Hematopoietic multipotent progenitor cell treated with erythropoietin and hydrocortisone succinate and interleukin-3 and kit ligand, for 6 days (in vitro differentiated cells): ENCODE data around the gene FAT2.

ENCODE experiments used
- DNase-seq: peaks from one replicate; pipeline ENCODE4 v3.0.0-alpha.2; 2015

The FAT2 gene

GRCh38 chr5:151591144-151591819, at the start of gene FAT2:
Gene FAT2, minus strand, starts transcription at chr5:151591331. Its CDS starts 22,400 bp downstream, at chr5:151568931.
- no peak for DNase-seq

GRCh38 chr5:151638619-151639018, 47.5 kb upstream of the FAT2 start:
- no peak for DNase-seq

DNA sequence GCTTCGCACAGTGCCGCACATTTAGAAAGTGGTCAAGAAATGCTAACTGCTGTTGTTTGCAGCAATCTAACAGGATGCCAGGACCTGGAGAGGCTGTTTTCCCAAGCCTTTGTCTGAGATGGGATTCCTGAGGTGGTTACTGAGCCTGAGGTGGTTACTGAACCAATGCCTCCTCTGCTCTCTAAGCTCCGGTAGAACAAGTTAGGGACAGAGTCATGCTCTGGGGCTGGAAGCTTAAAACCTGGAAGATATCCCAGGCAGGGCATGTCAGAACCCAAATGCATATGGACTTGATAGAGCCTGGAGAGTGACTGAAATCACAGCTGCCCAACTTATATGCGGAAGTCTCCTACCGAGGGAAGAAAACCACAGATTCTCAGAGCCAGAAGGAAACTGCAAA, 46.5 kb upstream of the FAT2 start:
- no peak for DNase-seq

GRCh38 chr5:151633892-151634291, 42.8 kb upstream of the FAT2 start:
- no peak for DNase-seq

DNA sequence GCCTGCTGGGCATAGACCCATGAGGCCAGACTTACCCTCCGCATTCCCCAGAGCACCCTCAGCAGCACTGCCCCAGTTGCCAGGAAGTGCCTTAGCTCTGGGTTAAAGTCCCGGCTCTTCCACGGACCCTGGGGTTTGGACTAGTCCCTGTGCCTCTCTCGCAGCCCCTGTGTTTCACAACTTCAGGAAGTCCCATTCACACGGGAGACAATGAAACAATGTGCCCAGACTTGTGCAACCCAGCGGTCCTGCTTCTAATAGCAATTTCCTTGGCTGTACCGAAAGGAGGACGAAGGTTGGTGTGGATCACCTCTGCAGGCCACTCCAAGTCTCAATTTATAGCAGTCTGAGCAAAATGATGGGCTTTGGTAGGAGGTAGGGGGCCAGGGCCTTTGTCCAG, 41.8 kb upstream of the FAT2 start:
- DNase-seq, result no peak

GRCh38 chr5:151632524-151632923, 41.4 kb upstream of the FAT2 start:
- no peak for DNase-seq

- no peak for DNase-seq
Measured at GRCh38 chr5:151631941-151632340, 40.8 kb upstream of the FAT2 start.

DNA sequence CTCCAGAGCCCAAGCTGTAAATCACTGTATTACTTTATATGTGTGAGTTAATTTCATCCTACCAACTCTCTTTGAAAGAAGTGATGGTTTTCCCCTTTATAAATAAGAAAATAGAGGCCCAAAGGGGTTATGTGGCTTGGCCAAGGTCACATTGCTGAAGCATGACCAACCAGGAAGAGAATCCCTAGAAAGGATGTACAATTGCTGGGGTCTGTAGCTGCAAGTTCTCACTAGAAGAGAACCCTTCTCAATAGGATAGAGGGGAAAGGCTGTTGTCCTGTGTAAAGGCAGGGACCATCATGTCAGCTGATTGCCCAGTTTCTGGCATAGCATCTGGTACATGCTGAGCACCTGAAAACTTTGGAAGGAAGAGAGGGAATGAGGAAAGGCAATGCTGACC, 39.0 kb upstream of the FAT2 start:
- no peak for DNase-seq

GRCh38 chr5:151628112-151628823, 37.1 kb upstream of the FAT2 start:
- DNase-seq, result no peak

GRCh38 chr5:151627650-151628049, 36.5 kb upstream of the FAT2 start:
- no peak for DNase-seq

- DNase-seq, result no peak
Measured at GRCh38 chr5:151625285-151625684, 34.2 kb upstream of the FAT2 start.

DNA sequence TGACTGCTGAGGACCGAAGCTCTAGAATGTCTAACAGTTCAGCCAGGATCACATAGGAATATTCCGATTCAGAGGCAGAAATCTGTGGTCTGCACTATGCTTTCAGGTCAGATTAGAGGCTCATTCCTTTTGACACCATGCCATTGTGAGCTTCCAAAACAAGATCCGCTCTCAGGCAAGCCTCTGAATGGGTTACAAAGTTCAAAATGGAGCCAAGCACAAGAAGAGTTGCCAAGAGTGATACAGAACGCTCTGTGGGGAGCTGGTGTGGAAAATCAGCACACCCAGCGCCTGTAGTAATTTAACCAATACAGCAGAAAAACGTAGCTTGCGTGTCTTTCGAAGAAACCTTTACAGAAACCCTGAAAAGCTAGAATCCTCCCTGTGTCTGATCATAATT, 33.3 kb upstream of the FAT2 start:
- no peak for DNase-seq

- no peak for DNase-seq
Measured at GRCh38 chr5:151622367-151623088, 31.4 kb upstream of the FAT2 start.

GRCh38 chr5:151620461-151620840, 29.3 kb upstream of the FAT2 start:
- DNase-seq, result no peak

DNA sequence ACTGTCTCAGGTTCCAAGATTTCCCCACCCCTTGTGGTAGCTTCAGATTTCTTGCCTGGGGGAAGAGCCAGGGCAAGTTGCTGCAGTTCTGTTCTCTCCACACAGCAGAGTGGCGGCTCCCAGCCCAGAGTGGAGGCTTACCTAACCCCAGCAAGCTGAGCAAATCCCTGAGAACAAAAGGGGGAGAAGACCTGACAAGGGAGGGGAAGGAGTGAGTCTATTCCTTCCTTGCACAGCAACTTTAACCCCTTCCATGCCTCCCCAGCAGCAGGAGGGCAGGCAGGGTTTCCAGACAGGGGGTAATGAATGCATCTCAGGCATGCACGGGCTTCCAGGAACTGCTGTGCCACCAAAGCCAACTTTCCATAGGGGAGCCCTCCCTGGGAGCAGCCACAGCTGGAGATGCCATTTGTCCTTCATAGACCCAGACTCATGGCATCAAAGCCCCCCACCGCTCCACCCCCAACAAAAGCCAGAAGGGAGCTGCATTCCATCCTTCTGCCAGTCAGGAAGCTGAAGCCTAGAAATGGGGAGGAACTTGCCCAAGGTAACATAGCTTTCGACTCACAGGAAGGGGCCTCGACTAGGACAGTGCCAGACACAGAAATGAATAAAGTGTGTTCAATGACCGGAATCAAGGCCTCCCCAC, 28.8 kb upstream of the FAT2 start:
- no peak for DNase-seq

- no peak for DNase-seq
Measured at GRCh38 chr5:151618907-151619306, 27.8 kb upstream of the FAT2 start.

DNA sequence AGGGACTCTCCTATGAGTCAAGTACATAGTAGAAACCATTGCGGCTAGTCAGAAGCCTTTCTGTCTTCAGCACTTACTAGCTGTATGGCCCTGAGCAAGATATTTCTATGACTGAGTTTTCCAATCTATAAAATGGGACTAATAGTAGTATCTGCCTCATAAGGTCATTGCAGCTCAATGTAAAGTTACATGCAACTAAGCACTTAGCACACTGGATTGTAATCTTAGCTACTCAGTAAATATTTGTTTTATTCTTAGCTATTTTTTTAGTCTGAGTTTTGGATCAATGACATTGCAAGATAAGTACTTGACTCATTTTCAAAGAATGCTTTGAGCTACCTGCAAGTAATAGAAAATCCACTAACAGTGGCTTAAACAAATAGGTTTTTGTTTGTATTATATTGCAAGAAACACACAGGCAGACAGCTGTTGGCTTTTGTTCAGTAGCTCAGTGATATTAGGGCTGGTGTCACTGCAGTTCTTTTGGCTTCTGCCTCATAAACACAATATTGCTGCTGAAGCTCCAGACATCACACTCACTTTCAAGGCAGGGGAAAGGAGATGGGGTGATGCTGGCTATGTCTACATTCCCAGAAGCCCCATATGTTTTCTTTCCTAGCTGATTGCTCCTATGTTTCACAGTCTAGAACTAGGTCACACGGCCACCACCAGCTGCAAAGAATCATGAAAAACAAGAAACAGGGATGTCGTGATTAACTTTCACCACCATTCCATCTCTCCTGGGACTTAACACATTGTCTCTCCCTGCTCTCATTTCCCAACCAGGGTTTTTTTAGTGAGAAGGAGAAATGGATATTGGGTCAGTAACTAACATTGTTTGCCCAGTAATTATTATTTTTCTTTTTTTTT, 26.9 kb upstream of the FAT2 start:
- DNase-seq, result no peak

DNA sequence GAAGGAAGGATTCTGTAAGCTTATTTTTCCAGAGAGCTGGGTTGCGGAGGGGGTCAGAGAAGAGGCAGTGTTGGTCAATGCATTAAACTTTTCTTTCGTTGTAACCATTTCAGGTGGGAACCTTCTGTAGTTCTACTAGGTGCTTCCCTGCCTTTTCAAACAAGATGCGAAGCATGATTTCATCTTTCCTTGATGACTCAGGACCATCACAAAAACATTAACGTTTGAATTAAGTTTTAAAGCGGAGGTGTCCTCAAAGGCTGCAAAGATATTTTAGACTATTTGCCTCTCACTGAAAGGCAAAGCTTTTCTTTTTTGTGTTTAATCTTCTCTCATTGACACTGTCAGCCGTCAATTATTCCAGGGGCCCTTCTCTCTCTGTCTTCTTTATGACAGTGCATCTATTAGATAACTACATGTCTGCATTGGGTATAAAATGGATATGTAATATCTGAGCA, 26.3 kb upstream of the FAT2 start:
- DNase-seq, result no peak

DNA sequence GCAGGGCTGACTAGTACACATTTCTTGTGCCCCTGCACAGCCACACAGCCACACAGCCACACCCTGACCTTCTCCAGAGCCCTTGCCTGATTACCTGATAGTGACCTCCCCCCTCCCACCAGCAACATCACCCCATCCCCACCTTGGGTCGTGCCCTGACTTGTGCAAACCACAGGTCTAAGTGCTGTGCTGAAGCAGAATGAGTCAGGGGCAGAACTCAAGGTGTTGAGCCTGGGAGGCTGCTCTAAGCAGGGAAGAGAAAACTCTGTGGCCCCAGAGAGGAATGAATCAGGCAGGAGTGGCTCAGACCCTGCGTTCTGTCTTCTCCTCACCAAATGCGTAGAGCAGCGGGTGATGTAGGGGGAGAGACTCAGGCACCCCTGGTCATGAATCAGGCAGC, 24.3 kb upstream of the FAT2 start:
- no peak for DNase-seq

GRCh38 chr5:151614565-151614964, 23.4 kb upstream of the FAT2 start:
- no peak for DNase-seq

- no peak for DNase-seq
Measured at GRCh38 chr5:151612689-151613427, 21.7 kb upstream of the FAT2 start.
